ENCODE results near the gene OR2T11. TPM values are rescaled to one million over a fixed set of nuclear protein-coding genes. Genes with fewer than 3 reads are reported as not detected.

Gene OR2T11, protein sequence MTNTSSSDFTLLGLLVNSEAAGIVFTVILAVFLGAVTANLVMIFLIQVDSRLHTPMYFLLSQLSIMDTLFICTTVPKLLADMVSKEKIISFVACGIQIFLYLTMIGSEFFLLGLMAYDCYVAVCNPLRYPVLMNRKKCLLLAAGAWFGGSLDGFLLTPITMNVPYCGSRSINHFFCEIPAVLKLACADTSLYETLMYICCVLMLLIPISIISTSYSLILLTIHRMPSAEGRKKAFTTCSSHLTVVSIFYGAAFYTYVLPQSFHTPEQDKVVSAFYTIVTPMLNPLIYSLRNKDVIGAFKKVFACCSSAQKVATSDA
- total RNA-seq (2022; extraction: Qiagen RNA extraction), result not detected in 5 replicates

DNA sequence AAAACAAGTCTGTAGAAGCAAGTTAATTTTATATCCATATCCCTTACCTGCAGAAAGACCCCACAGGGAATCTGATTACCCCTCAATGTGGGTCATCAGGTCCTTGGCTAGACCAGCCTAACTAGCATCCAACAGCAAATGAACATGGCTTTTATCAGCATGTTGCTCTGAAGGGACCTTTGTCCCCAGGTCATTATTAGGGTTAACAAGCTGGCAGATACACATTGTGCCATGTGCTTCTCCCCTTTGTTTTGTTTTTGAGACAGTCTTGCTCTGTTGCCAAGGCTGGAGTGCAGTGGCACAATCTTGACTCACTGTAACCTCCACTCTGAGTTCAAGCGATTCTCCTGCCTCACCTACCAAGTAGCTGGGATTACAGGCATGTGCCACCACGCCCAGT is at the start of gene OR2T11:
Gene OR2T11, minus strand, starts transcription at position 101 of the 400 bp plus-strand sequence. CDS start 7,963 bp downstream, outside the sequence.

DNA sequence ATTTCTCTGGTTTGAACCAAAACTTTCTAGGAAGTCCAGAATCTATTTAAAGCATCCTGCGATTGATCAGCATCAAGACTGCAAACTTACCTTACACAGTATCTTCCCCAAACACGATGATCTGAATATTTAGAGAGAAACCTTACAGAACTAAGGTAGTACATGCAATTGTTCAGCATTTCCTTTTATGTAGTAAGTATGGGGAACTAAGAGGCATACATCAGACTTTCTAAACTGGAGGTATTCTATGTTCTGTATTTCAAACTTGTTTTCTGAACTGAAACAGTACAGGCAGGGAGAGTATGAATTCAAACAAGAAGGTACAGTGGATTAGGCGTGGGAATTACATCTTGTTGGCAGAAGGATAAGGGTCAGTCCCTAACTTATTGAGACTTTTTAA is 20.5 kb upstream of the OR2T11 start, which contains the start of gene OR2T27:
Gene OR2T27, minus strand, starts transcription at position 175 of the 400 bp plus-strand sequence. CDS start 4,644 bp downstream, outside the sequence.

DNA sequence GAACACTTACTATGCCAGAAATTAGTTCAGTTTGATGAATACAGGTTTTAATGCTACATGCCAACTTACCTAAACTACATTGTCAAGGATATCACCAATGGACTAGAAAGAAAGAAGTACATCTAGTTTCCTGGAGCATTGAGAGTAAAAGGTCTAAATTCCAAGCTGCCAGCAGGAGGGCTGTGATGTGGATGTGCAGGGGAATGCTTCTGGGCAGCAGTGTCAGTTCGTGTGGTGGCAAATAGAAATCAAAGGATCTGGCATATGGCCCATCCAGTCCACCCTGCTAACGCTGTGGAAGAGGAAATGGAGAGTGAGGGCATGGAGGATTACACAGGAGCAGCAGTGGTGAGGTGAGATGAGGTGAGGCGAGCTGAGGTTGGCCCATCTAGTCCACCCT is 10.3 kb upstream of the OR2T11 start, which contains the start of gene OR2T35:
Gene OR2T35, minus strand, starts transcription at position 101 of the 400 bp plus-strand sequence. CDS start 6,020 bp downstream, outside the sequence.

GRCh38 chr1:248597589-248597988 is 37.3 kb downstream of the OR2T11 start, which contains the start of gene OR2T10:
Gene OR2T10 (minus strand): TSS chr1:248597700. CDS start chr1:248593768, 3,932 bp downstream.

DNA sequence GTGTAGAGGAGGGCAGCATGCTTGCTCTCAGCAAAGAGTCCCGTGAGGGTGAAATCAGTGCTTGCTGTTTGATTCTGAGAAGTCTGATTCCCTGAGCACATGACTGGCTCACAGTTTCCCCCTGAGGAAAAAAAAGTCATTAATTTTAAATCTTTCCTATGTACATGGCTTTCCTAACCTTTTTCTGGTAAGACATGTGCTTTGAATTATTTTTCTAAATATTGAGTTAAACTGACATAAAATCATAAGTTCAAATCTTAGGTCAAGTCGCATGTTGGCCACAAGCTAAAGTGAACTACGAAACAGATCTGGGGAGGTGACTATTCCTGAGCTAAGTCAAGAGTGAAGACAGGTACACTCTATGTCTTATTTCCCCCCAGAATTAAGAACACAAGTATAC is 60.2 kb downstream of the OR2T11 start, which contains the start of gene OR2T34:
Gene OR2T34, minus strand, starts transcription at position 101 of the 400 bp plus-strand sequence. Its CDS starts 0 bp downstream, at position 101.

Other genes starting within 250 kb of the OR2T11 start
- not detected in 5 replicates for gene OR2T1, start 232.0 kb downstream of the OR2T11 start, total RNA-seq (2022; extraction: Qiagen RNA extraction)
- gene OR2T2, start 189.5 kb downstream of the OR2T11 start, total RNA-seq (2022; extraction: Qiagen RNA extraction), result not detected in 5 replicates
- gene OR2T3, start 161.7 kb downstream of the OR2T11 start, total RNA-seq (2022; extraction: Qiagen RNA extraction), result not detected in 5 replicates
- not detected in 5 replicates for gene OR2T5, start 146.5 kb downstream of the OR2T11 start, total RNA-seq (2022; extraction: Qiagen RNA extraction)
- not detected in 5 replicates for gene OR2G6, start 127.0 kb downstream of the OR2T11 start, total RNA-seq (2022; extraction: Qiagen RNA extraction)
- gene OR2T29, start 72.3 kb downstream of the OR2T11 start, total RNA-seq (2022; extraction: Qiagen RNA extraction), result not detected in 5 replicates
- not detected in 5 replicates for gene OR2T34, start 60.3 kb downstream of the OR2T11 start, total RNA-seq (2022; extraction: Qiagen RNA extraction)
- gene OR2T10, start 37.4 kb downstream of the OR2T11 start, total RNA-seq (2022; extraction: Qiagen RNA extraction), result not detected in 5 replicates
- gene OR2T35, start 10.2 kb upstream of the OR2T11 start, total RNA-seq (2022; extraction: Qiagen RNA extraction), result not detected in 5 replicates
- not detected in 5 replicates for gene OR2T27, start 20.4 kb upstream of the OR2T11 start, total RNA-seq (2022; extraction: Qiagen RNA extraction)
- gene OR14I1, start 67.7 kb upstream of the OR2T11 start, total RNA-seq (2022; extraction: Qiagen RNA extraction), result not detected in 5 replicates
- 0.08 to 0.12 TPM (median 0.11 TPM) in 4 of 5 replicates, not detected in the other for gene LYPD8, start 120.7 kb upstream of the OR2T11 start, total RNA-seq (2022; extraction: Qiagen RNA extraction)
- gene SH3BP5L, start 190.8 kb upstream of the OR2T11 start, total RNA-seq (2022; extraction: Qiagen RNA extraction), result 16.8 to 25.6 TPM (median 22.6 TPM) in 5 replicates
- gene ZNF672, start 203.1 kb upstream of the OR2T11 start, total RNA-seq (2022; extraction: Qiagen RNA extraction), result 13.6 to 19.5 TPM (median 17.6 TPM) in 5 replicates
- gene ZNF692, start 224.0 kb upstream of the OR2T11 start, total RNA-seq (2022; extraction: Qiagen RNA extraction), result 8.8 to 21.1 TPM (median 16.2 TPM) in 5 replicates